HEK293T (cell line): ENCODE results near the gene FXYD3.

ENCODE experiments used
- FOXK2 ChIP-seq: fragments of 450-650 bp; IDR thresholded peaks from 2 replicates; pipeline ENCODE4 v1.6.1; 2016; ENCODE audit warnings: mild to moderate bottlenecking
- SUZ12 ChIP-seq: fragments of 450-650 bp; IDR thresholded peaks from 2 replicates; pipeline ENCODE4 v1.6.1; 2016; ENCODE audit warnings: mild to moderate bottlenecking
- ZNF384 ChIP-seq: fragments of 450-650 bp; IDR thresholded peaks from 2 replicates; pipeline ENCODE4 v1.6.1; 2016

GRCh38 chr19:35108730-35109129, 6.9 kb upstream of the FXYD3 start:
- TF ChIP-seq SUZ12 (no peak), ZNF384 (no peak), FOXK2 (no peak)
